HG03442 (cell line): ENCODE measurements around the gene SPTBN1.

ENCODE experiments used
- ATAC-seq: cut with Tn5 transposase; IDR thresholded peaks from one replicate; pipeline ENCODE4 v1.9.1; 2021; ENCODE audit warnings: mild to moderate bottlenecking, moderate library complexity; ENCODE audit not compliant: unreplicated experiment

SPTBN1 gene

DNA sequence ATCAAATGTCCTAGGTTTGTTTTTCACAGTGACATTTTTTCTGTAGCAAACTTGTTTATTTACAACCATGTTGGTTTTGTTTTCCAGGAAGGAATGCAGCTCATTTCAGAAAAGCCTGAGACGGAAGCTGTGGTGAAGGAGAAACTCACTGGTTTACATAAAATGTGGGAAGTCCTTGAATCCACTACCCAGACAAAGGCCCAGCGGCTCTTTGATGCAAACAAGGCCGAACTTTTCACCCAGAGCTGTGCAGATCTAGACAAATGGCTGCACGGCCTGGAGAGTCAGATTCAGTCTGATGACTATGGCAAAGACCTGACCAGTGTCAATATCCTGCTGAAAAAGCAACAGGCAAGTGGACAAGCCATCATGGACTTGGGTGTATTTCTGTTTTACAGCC, 188.1 kb downstream of the SPTBN1 start:
- no peak for ATAC-seq

DNA sequence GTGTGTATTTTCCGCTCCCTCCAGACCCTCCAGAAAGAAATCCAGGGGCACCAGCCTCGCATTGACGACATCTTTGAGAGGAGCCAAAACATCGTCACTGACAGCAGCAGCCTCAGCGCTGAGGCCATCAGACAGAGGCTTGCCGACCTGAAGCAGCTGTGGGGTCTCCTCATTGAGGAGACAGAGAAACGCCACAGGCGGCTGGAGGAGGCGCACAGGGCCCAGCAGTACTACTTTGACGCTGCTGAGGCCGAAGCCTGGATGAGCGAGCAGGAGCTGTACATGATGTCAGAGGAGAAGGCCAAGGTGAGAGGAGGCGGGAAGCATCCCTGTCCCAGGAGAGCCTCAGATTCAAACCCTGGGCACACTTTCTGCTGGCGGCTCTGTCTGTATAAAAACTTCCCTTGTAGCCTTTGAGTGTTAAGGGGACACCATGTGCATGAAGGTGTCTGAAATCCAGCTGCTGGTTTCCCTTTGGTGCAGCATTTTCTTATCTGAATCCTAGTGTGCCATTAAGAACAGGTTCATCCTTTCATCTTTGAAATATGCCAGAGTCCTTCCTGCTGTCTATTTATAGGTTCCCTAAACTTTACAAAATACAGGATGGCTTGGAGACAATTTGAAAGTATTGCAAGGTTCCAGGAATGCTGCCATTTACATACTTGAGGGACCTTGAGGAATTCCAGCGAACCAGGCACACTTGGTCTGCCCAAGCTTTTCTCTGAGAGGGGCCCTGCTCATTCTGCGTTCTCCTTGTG, 190.2 kb downstream of the SPTBN1 start:
- no peak for ATAC-seq

DNA sequence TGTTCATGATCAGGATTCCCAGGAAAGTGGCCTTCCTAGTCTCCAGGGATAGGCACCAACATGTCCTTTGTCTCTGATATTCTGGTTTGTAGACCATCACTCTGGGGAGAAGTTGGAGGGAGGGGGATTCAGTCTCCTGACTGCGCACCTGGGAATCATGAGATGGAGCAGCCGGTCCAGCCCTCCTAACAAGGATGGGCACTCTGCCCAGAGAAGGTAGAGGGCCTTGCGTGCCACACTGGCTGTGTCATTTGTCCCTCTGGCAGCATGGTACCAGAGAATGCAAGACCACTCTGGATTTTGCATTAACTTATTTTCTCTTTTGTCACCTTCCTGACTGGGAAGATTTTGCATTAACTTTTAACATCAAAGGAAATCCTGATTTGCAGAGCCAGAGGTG, 192.1 kb downstream of the SPTBN1 start:
- no peak for ATAC-seq

- no peak for ATAC-seq
Observed at GRCh38 chr2:54649191-54649590, 193.1 kb downstream of the SPTBN1 start.

DNA sequence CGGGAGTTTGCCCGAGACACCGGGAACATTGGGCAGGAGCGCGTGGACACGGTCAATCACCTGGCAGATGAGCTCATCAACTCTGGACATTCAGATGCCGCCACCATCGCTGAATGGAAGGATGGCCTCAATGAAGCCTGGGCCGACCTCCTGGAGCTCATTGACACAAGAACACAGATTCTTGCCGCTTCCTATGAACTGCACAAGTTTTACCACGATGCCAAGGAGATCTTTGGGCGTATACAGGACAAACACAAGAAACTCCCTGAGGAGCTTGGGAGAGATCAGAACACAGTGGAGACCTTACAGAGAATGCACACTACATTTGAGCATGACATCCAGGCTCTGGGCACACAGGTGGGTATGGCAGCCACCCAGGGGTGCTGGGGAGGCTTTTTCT, 193.5 kb downstream of the SPTBN1 start:
- ATAC-seq, result no peak

DNA sequence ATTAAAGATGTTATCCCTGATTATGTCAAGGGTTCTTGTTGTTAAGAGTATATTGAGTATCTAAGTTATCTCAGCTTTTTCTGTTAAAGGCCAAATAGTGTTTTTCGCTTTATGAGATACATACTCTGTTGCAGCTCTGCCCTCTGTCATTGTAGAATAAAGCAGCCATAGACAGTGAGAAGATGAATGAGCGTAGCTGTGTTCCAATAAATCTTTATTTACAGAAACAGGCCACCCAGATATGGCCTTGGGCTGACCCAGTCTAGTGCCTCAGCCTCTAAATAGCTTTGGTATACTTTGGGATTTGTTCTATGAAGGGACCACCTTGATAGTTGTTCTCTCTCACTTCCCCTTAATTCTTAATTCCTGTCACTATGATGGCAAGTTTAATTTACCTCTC, 194.5 kb downstream of the SPTBN1 start:
- no peak for ATAC-seq

GRCh38 chr2:54651291-54651690, 195.2 kb downstream of the SPTBN1 start:
- no peak for ATAC-seq

DNA sequence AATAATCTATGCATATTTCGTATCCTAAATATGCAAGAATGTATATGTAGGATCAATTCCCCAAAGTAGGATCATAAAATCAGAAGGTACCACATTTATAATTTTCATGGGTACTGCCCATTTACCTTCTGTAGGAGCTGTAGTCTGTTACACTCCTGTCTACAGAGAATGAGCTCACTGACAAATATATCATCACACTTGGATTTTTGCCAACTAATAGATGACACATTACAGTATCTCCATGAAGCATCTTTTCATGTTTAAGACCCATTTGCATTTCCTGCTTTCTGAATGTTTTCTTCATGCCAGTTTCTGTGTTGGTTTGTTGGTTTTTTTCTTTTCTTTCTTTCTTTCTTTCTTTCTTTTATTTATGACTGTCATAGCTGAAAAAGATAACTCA, 196.4 kb downstream of the SPTBN1 start:
- ATAC-seq, result peak; percentile 84

DNA sequence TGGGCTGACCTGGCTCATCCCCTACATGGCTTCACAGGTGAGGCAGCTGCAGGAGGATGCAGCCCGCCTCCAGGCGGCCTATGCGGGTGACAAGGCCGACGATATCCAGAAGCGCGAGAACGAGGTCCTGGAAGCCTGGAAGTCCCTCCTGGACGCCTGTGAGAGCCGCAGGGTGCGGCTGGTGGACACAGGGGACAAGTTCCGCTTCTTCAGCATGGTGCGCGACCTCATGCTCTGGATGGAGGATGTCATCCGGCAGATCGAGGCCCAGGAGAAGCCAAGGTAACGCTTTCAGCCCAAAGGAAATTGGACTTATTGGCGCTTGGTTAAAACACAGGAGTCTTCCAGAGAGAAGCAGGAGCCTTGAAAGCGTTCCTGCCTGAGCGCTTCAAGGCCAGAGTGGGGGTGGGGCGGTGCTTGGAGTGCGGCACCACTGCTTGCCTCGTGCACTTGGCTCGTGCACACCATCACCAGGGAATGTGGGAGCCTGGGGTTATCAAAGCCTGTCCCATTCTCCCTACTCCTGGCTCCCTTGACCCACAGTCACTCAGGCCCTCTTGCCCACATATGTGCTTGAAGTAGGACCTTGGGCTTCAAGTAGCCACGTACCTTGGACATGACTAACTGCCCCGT, 197.6 kb downstream of the SPTBN1 start:
- ATAC-seq, result no peak

DNA sequence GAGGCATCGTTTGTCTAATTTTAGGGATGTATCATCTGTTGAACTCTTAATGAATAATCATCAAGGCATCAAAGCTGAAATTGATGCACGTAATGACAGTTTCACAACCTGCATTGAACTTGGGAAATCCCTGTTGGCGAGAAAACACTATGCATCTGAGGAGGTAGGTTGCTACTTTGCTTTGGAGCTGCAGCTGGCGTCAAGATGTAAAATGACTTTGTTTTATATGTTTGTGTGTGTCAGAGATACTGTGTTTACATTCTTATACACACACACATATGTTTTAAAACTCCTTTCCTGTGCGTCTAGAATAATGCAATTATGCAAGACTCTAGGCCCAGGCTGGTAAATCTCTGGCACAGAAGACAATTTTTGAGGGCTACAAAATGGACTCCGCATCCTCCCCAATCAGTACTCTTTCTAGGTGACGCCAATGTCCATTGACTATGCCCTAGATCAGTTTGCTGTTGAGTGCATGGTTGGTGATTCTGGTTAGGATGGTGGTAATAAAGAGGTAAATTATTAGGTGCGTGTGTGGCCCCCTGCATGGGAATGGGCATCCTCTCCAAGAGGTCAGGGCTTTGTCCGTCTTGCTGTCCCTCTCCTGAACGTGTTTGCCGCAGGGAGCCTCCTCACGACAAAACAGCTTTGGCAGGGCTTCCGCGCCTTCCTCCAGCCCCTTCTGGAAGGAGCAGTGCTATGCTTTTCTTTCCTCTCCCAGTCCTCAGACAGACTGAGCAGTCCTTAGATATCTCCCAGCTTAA, 199.1 kb downstream of the SPTBN1 start:
- no peak for ATAC-seq

GRCh38 chr2:54656863-54657262, 200.7 kb downstream of the SPTBN1 start:
- ATAC-seq, result no peak

- no peak for ATAC-seq
Observed at GRCh38 chr2:54657664-54658083, 201.5 kb downstream of the SPTBN1 start.

GRCh38 chr2:54658564-54659071, 202.5 kb downstream of the SPTBN1 start:
- ATAC-seq, result no peak

- ATAC-seq, result no peak
Observed at GRCh38 chr2:54659527-54659926, 203.4 kb downstream of the SPTBN1 start.

DNA sequence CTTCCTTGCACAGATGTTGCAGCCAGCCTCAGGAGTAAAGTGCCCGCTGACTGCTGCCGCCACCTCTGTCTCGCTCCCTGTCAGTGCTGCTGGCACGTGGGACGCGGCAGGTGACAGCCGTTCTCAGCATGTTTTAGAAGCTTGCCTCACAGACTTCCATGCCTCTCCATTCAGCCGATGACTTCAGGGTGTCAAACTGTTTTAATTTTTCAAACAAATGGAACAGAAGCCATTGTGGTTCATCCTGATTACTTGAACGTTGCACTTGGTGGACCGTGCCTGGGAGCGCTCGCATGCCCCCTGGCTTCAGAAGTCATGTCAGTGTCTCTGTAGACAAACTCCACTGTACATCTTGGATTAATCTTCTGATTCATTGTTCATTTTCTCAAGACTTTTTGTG, 204.6 kb downstream of the SPTBN1 start:
- ATAC-seq, result no peak

DNA sequence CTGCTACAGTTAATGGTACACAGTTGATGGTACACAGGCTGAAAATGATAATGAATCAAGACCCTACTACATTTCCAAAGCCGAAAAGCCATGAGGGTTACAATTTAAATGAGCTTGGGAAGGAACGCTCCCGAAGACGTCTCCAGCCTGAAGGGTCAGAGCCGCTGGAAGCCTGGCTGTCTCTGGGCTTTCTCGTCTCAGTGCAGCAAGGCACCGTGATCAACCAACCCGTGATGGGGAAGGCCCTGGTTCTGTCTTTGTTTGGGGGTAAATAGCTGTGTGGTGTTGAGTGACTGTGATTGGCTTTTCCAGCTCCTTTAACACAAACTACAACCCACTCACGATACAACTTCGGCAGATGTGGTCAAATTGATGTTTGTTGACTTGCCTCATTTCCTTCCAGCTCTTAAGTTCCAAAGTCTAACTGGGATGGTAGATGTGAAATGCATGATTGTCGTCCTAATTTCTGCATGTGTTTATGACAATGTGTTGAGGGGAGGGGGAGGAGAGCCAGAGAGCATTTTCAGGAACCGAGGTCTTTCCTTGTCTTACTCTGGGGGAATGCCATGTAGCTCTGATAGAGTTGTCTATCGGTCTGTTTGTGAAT, 207.4 kb downstream of the SPTBN1 start:
- ATAC-seq, result no peak

- ATAC-seq, result no peak
Observed at GRCh38 chr2:54664238-54664786, 208.2 kb downstream of the SPTBN1 start.

GRCh38 chr2:54665436-54665856, 209.3 kb downstream of the SPTBN1 start:
- no peak for ATAC-seq

GRCh38 chr2:54666131-54666633, 210.1 kb downstream of the SPTBN1 start:
- no peak for ATAC-seq

- no peak for ATAC-seq
Observed at GRCh38 chr2:54666634-54667265, 210.6 kb downstream of the SPTBN1 start.
